ENCODE results near the gene C5orf47.

The C5orf47 gene, protein sequence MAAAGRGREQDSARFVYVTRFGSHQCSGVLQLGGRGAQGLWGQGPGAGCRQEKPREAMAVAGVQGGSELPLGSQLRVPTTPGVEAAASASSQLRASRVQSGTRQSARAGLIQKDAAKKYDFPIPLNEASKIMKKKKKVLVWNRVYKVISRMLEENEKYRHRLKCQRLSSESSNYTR

DNA sequence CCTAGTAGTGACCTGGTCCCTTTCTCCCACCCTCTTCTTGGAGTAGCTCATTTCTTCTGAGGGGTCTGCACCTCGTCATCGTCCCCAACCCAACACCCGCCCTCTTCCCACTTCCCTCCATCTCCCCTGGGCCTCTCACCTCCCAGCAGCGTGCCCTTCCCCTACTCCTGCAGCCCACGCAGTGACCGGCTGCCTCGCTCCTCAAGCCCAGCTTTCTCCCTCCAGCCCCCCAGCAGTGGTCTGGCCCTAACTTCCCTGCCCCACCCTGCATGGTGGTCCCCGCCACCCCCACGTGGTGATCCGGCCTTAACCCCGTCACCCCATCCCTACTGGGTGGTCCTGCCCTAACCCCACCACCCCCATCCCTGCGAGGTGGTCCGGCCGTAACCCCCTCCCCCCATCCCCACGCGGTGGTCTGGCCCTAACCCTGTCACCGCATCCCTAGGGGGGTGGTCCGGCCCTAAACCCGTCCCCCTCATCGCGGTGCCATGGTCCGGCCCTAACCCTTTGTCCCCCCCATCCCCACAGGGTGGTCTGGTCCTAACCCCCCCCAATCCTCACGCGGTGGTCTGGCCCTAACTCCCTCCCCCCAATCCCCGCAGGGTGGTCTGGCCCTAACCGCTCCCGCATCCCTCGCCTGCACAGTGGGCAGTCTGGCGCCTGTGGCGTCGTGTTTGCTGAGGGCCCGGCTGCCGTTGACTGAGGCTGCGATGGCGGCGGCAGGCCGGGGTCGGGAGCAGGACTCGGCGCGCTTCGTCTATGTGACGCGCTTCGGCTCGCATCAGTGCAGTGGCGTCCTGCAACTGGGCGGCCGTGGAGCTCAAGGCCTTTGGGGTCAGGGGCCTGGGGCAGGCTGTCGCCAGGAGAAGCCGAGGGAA is at the start of gene C5orf47:
Gene C5orf47 (plus strand): TSS at position 617 of the 878 bp plus-strand sequence. CDS start 94 bp downstream, at position 711.
- DNase-seq: no peak

DNA sequence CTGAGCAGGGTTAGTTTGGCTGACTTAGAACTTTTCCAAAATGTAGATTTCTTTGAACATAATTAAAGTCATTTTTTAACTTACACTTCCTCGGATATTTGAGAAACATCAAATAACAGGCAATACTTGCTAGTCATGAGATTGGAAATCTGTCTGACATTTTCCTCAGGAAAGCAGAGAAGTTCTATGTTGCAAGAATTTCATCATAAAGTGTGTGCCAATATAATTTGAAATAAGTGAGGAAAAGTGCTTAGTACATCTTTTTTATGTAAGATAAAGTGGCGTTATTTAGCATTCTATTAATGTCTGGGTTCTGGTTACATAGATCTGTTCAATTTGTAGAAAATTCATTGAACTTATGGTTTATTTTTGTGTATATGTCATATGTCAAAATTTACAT is 48.7 kb upstream of the C5orf47 start:
- DNase-seq: no peak

DNA sequence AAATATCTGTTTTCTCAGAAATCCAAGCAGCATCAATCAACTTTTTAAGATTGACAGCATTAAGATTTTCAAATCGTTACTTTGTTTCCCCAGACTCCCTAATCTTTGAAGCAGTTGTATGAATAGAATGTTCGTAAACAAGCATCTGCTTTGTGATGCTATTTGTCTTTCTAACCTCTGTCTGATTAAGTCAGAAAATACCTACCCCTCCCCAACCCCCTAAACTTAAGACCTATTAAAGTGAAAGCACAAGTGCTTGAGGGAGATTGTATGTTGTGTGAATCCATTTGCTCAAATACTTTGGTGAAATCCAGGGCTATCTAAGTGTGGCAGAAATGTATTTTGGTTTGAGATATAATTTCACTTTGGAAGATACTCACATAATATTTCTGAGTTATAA is 47.9 kb upstream of the C5orf47 start:
- DNase-seq: no peak

DNA sequence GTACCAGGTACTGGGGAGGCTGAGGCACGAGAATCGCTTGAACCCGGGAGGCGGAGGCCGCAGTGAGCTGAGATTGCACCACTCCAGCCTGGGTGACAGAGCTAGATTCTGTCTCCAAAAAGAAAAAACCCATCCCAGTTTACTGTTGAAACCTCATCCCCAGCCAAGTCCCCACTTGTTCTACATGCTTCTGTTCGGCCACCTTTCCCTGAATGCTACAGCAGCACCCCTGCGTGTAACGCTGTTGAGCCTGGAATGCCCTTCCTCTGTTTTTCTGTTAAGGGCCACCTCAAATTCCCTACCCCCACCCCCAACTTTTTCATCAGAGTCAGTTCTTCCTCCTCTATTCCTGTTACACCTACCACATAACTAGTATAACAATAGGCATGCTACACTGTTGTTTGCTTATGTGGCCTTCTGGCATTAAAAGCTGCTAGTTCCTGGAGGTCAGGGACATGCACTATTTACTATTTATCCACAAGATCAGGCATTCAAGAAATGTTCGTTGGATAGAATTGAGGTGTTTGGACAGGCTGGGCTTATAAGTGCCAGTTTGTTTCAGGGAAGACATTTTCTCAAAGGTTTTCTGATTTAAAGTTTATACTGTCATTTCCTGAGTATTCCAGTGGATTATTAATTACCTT is 47.1 kb upstream of the C5orf47 start:
- DNase-seq: no peak

DNA sequence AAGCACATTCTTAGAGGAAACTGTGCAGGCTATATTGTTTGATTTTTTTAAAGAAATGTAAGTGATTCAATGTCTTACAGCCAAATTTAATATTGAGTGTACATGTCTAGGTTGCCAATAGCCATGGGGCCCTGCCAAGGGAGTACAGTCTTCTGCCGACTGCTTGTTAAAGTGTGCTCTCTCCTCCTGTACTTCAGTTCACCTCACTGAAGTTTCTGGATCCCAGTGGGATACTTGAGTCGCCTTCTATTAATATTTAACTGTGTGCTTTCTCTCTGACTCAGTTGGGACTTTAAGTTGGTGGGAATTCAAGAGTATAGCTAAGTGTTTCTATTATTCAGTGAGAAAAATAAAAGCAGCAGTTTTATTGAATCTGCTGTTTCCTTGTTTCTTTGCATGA is 44.5 kb upstream of the C5orf47 start:
- DNase-seq: no peak

DNA sequence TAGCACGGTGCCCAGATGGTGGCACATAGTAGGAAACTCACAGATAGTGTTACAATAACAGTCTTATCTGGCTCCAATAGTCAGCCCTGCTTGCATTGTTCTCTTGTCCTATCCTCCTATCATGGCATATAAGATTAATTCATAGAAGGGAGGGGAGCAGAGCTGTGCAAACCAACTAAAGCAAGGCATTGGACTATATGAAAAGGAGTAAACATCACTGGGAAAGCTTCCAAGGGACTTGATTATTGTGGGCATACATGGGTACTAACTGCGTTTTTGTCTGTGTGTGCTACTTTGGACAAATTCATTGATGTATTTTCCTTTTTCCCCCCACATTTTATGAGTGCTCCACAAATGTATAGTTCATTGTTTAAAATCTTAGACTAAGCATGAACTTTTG is 43.8 kb upstream of the C5orf47 start:
- DNase-seq: no peak

DNA sequence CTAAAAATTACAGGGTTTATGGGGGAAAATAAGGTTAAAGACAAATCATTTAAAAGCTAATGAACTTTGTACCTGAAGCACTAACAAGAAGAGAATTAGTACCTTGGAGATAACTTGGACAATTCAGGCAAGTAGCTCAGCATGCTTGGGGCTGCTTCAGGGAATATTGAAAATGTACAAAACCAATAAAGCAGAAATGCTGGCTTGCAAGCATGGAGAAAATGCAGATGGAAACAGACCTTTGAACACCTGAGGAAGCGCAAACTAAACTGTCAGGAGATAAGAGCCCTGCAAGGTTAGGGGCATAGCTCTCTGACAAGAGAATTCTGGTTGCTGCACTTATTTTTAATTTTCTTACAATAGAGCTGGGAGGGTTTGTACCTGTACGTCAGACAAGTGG is 42.6 kb upstream of the C5orf47 start:
- no peak for DNase-seq

DNA sequence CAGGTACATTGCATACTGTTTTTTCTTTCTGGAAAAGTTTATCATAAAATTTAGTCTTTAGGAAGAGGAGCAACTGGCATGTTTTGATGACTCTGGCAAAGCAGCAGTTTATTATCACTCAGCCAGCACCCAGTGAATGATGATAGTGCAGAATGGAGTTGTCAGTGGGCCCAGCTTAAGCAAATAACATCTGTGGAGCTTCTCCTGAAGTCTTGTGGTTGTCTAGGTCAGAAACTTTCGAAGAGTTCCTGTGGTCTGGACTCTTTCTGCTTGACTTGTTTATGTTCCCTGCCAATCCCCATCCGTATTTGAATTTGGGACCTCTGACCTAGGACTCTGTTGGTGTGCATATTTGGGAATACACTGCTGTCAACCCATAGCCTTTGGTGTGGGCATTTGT is 38.1 kb upstream of the C5orf47 start:
- DNase-seq: no peak

DNA sequence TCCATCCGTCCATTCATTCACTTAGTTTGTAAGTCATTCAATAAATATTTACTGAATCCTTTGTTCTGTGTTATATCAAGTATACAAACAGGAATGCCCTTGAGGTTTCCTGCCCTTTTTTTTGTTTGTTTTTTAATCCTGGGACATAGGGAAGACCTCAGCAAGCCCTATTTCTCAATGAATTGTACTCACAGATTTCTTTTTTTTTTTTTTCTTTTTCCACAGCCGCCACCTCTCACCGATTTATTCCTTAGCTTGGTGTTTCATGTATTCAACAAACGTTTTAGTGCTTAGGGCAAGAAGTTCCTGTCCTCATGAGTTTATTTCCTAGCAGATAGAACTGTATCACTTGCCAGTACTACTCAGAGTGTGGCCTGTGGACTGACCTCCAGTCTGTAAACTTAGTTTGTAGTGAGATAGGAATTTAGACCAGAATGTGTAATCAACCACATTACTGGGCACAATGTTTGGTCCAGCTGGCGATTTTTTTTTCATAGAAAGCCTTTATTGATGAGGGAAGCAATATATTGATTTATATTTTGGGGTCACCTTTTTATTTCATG is 35.4 kb upstream of the C5orf47 start:
- no peak for DNase-seq

DNA sequence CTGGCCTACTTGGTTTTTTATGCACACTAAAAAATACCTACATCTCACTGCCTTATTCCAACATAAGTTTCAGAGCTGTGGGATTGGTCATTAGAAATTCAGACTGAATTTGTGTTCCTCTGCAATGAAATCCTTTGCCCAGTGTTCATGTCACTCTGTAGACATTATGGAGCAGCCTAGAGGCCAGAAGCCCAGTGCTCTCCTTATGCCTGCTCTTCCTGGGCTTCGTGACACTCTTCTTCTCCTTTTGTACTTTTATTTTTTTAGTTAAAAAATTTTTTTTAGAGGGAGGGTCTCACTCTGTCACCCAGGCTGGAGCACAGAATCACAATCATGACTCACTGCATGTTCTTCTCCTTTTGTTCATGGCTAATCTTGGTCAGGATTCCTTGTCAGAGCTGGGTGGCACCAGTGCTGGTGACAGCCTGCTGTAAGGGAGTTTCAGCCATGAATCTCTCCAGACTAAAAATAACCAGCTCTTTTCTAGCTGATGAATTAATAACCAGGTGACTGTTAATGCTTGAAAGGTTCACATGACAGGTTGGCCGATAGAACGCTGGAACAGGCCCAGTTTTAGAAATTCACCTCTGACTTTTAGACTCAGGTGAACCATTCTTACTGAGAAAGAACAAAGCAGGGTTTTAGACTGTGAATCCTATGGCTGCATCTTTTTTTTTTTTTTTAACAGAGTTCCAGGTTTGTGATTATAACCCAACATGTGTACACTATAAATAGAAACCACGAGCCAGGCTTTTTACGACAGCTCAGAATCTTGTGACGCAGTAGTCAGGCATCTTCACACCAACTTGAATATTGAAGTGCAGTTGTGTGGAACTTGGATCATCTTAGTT is 34.1 kb upstream of the C5orf47 start:
- no peak for DNase-seq

DNA sequence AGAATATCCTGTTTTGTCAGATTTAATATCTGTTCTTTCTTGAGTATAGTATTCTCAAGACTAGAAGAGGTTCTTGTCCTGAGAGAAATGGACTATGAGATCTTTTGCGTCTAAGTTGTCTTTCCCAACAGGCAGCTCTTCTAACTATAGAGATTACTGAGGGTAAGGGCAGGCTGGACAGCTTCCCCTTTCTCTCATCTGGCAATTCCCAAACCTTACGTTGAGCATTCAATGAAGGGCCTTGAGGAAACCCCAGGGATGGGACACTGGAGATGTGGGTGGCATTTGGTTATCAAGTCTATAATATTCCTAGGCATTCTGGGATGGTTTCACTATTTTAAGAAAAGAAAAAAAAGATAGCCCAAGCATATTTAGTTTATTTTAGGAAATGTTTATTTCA is 28.0 kb upstream of the C5orf47 start:
- no peak for DNase-seq

DNA sequence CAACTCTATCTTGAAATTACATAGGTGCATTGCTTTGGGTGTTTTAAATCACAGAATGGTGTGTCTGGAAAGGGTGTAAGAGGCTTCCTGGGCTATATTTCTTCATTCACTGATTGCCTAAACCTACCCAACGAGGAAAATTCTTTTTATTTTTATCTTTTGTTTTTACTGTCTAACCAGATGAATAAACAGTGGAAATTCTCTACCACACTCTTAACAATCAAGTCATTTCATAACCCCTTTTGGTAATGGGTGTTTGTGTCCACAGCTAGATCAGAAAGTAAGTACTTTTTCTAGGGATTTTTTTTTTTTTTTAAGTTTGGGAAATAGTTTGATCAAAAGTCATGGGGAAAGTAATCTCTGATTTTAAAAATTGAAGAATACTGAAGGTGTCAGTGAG is 27.6 kb upstream of the C5orf47 start:
- no peak for DNase-seq

DNA sequence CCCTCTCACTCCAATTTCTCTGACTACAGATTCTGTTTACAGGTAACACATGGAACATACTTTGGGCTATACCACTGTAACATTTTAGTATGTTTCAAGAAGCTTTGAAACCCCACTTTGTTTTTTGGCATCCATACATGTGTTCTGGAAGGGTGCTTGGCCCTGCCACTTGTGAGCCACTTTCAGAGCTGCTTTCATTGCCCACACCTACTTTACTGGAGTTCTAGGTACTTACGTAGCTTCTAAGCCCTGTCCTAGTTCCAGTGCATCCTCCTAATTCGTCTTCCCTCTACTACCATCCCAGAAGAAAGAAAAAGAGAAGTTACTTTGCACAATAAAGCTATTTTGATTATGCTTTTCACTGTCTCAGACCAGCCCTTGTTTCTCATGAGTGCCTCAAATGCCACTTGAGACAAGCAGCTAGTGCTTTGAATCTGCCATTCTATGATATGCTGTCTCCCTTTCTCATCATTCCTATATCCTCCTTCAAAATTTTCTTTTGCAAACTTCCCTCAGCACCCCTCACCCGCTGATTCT is 26.5 kb upstream of the C5orf47 start:
- DNase-seq: no peak

DNA sequence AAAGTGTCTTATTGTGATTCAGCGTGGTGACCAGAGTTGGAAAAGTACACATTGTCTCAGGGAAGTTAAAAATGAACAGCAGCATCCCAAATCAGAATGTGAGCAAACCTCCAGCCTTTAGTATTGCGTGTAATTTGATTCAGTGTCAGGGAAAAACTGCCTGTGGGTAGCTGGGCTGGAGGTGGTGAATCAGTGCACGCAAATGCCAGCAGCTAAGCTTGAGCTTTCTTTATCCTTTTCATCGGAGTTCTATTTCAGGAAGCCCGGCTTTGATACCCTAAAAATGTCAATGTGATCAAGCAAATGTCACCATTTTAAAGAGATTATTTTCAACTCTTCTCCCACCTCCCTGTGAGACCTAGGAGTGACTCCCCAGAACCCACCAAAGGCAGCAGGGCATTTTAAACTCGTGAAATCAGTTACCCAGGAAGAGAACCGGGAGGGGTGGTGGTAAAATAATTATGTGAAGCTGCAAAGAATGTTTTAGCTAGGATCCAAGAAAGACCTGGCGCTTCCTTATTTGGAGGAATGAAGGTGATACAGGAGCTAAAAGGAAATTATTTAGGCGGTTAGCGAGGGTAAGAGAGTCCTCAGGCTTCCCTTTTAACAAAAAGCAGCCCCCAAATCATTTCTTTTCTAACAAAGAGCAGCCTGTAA is 25.7 kb upstream of the C5orf47 start:
- DNase-seq: peak in 5 of 51 donors; percentile 26 to 62 (median 44)

DNA sequence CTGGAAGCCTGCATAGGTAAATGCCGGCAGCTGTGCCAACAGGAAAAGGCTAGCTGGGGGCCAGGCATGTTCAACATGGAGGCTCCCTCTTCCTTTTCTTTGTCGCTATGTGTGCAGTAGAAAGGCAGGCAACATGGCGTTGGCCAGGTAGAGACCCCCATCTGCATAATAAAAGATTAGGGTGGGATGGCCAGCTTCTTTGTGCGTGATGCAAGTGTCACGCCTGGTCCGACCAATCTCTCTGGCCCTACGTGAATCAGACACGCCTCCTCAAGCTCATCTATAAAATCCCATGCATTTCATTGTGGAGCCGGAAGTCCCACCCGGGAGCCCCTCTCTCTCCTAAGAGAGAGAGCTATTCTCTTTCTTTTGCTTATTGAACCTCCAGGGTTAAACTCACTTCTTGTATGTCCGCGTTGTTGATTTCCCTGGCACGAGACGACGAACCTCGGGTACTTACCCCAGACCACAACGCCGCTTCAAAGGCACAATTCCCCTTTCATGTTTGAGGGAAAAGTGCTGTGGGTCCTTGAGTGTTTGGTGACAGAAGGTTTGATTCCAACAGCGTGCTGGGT is 25.0 kb upstream of the C5orf47 start:
- DNase-seq: peak in 24 of 51 donors; percentile 11 to 63 (median 38)

DNA sequence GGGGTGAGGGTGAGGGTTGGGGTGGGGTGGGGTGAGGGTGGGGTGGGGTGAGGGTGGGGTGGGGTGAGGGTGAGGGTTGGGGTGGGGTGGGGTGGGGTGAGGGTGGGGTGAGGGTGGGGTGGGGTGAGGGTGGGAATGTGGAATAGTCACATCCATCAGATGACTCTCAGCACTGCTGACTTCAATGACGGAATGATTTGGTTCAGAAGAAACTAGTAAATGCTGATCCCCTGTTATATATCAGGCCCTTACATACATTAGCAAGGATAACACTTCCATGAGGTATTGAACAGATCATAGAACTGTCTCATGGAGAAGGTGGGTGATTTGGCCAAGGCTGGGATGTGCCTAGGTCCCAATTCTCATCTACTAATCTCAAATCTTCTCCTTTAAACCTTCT is 24.5 kb upstream of the C5orf47 start:
- DNase-seq: no peak

DNA sequence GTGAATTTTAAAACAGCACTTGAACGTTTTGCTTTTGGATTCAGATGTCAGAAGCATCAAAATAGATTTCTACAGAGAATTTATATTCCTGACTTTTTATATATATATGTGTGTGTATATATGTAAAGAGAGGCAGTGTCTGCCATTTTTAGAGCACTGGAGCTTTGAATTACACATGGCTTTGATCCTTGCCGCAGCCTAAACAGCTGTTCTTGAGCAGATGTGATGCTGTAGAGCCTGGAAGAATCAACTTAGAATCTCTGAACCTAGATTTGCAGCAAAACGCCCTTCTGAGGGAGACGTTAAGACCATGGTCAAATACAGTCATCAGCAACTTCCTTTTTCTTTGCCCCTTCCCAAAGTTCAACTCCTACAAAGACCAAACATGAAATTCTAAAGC is 21.7 kb upstream of the C5orf47 start:
- no peak for DNase-seq

DNA sequence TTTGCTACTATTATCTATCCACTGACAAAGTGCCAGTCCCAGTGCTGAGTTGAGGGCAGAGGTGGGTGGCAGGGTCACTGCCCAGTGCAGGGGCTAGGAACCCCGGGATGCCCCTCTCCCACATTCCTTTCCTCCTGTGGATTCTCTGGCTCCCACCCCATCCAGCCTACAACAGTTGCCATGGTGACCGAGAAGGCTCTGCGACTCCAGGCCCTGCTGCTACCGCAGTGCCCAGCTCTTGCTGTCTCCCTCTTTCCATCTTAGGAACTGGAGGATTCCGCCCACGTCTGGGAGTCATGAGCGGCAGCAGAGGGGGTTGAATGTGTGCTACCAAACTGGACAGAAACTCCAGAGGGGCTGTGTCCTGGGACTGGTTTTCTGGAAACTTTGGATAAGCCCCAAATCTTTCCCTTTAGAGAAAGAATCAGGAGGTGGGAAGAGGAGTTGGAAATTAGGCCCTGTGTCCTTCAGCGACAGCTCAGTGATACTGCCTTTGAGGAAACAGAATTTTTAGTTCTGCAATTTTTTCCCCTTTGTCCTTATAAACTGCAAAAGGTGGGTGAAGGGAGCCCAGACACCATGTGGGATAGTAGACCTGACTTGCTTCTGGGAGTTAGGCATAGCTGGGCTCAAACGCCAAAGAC is 20.7 kb upstream of the C5orf47 start:
- peak in 20 of 51 donors; percentile 19 to 65 (median 32) for DNase-seq

All from hypothalamus (tissue), 51 donors.